Heart left ventricle (tissue), 13 donors: ENCODE data around the gene ARL14EP.

ENCODE experiments used
- POLR2A ChIP-seq, 2 donors: fragments of 450-650 bp; IDR thresholded peaks; one replicate each; pipeline ENCODE4 v1.6.1; 2017; ENCODE audit warnings: antibody characterized with exemption in 2 of 2, mild to moderate bottlenecking in 2 of 2, moderate library complexity in 2 of 2
- TF ChIP-seq, protein P1 (sequence below), 12 donors: fragments of 200-600 bp; sonication (generic) in 4 of 12; IDR thresholded peaks; one replicate each; pipeline versions ENCODE4 v1.5.0 to v1.8.0; 2018 to 2022; ENCODE audit warnings: antibody characterized with exemption in 12 of 12, mild to moderate bottlenecking in 5 of 12
- donor health status: ischemic (EF 13 %, LVEDD 7.1; RV severe dilation, severe dysfunction).
- donor health status: DM: no; HTN: yes; CAD: no.
- donor health status: DM: no; HTN: no; CAD: no.
- donor health status: ischemic (EF 25% LVEDD 6.9; RV normal size, moderate dysfunction).
- donor health status: ischemic (EF 25% LVEDD 5.7; RV mildly dilated, moderate dysfunction).
- donor health status: ischemic (EF 35%, LVEDD 5.7; RV mildly dilated, moderate dysfunction).
- donor health status: nonischemic (EF 11% LVEDD 7.7; RV severe dilation, severe dysfunction).
- donor health status: DM: yes; HTN: yes; CAD: no.
- donor health status: PGD.
- donor health status: ischemic (EF 29% LVEDD 5.4; RV normal size, mild dysfunction).
- donor health status: nonischemic (EF 23%, LVEDD 6.1; RV moderate dilation, normal function).

DNA sequence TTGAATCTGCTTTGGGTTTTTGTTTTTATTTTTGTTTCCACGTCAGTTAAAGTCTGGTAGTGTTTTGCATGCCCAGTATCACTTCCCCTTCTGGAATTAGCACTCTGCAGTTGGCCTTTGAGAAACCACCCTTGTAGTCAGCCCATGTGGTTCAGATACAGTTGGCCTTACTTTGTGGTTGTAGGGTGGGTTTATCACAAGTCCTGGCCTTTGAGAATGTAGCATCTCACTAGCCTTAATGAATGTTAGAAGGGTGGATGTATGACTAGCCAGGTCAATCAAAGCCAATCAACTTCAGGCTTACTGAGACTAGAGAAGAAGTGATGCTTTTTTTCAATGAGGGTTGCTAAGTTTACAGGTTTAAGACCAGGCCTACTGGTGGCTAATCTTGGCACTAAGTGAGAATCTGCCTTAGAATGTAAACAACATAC lies 19.8 kb downstream of the ARL14EP start:
- TF ChIP-seq, protein P1, sequence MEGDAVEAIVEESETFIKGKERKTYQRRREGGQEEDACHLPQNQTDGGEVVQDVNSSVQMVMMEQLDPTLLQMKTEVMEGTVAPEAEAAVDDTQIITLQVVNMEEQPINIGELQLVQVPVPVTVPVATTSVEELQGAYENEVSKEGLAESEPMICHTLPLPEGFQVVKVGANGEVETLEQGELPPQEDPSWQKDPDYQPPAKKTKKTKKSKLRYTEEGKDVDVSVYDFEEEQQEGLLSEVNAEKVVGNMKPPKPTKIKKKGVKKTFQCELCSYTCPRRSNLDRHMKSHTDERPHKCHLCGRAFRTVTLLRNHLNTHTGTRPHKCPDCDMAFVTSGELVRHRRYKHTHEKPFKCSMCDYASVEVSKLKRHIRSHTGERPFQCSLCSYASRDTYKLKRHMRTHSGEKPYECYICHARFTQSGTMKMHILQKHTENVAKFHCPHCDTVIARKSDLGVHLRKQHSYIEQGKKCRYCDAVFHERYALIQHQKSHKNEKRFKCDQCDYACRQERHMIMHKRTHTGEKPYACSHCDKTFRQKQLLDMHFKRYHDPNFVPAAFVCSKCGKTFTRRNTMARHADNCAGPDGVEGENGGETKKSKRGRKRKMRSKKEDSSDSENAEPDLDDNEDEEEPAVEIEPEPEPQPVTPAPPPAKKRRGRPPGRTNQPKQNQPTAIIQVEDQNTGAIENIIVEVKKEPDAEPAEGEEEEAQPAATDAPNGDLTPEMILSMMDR (IDR thresholded peaks at IDR 0.05): no peak
- no peak for TF ChIP-seq POLR2A (IDR thresholded peaks at IDR 0.05)
